K562 (cell line): Measurements from ENCODE around the gene WDR83. TPM values are rescaled to one million over a fixed set of nuclear protein-coding genes. Genes with fewer than 3 reads are reported as not detected.

ENCODE experiments used
- CAMTA2 ChIP-seq: fragments of 250-450 bp; sonication (Bioruptor Pico); conservative IDR thresholded peaks from 2 replicates; pipeline ENCODE4 v1.5.1; 2022
- CBFA2T2 ChIP-seq: fragments of 450-650 bp; conservative IDR thresholded peaks from 2 replicates; pipeline ENCODE4 v1.6.1; 2017; ENCODE audit warnings: mild to moderate bottlenecking
- CHD1 ChIP-seq: fragments of 200-600 bp; sonication (generic); IDR thresholded peaks from one replicate; pipeline ENCODE4 v1.6.1; 2012; ENCODE audit warnings: mild to moderate bottlenecking, moderate library complexity, low read length, inconsistent platforms
- CTBP1 ChIP-seq: fragments of 450-650 bp; IDR thresholded peaks from 2 replicates; pipeline ENCODE4 v1.6.1; 2016; ENCODE audit warnings: borderline replicate concordance
- ESRRA ChIP-seq: fragments of 450-650 bp; IDR thresholded peaks from 2 replicates; pipeline ENCODE4 v1.6.1; 2014; ENCODE audit warnings: low read depth, mild to moderate bottlenecking, moderate library complexity, borderline replicate concordance
- FOXA3 ChIP-seq, 2 experiments: fragments of 450-650 bp in 1 of 2; sonication (generic) in 1 of 2; formaldehyde crosslinking; IDR thresholded peaks in 1 of 2; conservative IDR thresholded peaks in 1 of 2; 2 replicates each; pipeline versions ENCODE4 v1.4.0 to v1.8.0; 2020 to 2022; ENCODE audit warnings: mild to moderate bottlenecking in 2 of 2, missing genetic modification reagents in 1 of 2
- GTF2E2 ChIP-seq: fragments of 200-800 bp; sonication (Bioruptor generic); IDR thresholded peaks from 2 replicates; pipeline ENCODE4 v1.6.1; 2016; ENCODE audit warnings: missing genetic modification characterization, missing compliant biosample characterization
- GTF2F1 ChIP-seq: IDR thresholded peaks from 2 replicates; pipeline ENCODE4 v1.6.1; 2011; ENCODE audit warnings: low read depth, low read length, improper control_type of control experiment
- MEIS2 ChIP-seq: fragments of 450-650 bp; IDR thresholded peaks from 2 replicates; pipeline ENCODE4 v1.6.1; 2014; ENCODE audit warnings: mild to moderate bottlenecking; ENCODE audit not compliant: partially characterized antibody
- MTA1 ChIP-seq: fragments of 450-650 bp; IDR thresholded peaks from 2 replicates; pipeline ENCODE4 v1.6.1; 2017; ENCODE audit warnings: borderline replicate concordance
- NR4A1 ChIP-seq, 2 experiments: fragments of 250-450 bp in 1 of 2; fragments of 450-650 bp in 1 of 2; sonication (Bioruptor Pico) in 1 of 2; IDR thresholded peaks; 2 replicates each; pipeline versions ENCODE4 v1.4.0 to v1.6.1; 2016 to 2020; ENCODE audit warnings: mild to moderate bottlenecking in 2 of 2, missing compliant biosample characterization in 1 of 2, missing genetic modification characterization in 1 of 2, moderate library complexity in 1 of 2
- NRF1 ChIP-seq, 2 experiments: fragments of 450-650 bp; IDR thresholded peaks in 1 of 2; conservative IDR thresholded peaks in 1 of 2; 2 replicates each; pipeline ENCODE4 v1.6.1; 2014; ENCODE audit warnings: mild to moderate bottlenecking in 2 of 2
- POLR2H ChIP-seq: IDR thresholded peaks from 2 replicates; pipeline ENCODE4 v1.6.1; 2016; ENCODE audit warnings: missing genetic modification characterization, low read depth, mild to moderate bottlenecking, control low read depth, missing compliant biosample characterization, moderate library complexity
- PRMT5 ChIP-seq: sonication (generic); formaldehyde crosslinking; IDR thresholded peaks from 2 replicates; pipeline ENCODE4 v1.5.0; 2020; ENCODE audit warnings: missing genetic modification reagents
- RBBP5 ChIP-seq: fragments of 200-600 bp; sonication (generic); IDR thresholded peaks from 2 replicates; pipeline ENCODE4 v1.6.1; 2012; ENCODE audit warnings: borderline replicate concordance, mild to moderate bottlenecking, low read length, control low read depth, inconsistent platforms; ENCODE audit not compliant: insufficient read depth, poor library complexity, severe bottlenecking
- RBM34 ChIP-seq: fragments of 200-400 bp; formaldehyde crosslinking; IDR thresholded peaks from 2 replicates; pipeline ENCODE4 v1.6.1; 2018; ENCODE audit warnings: low read length, borderline replicate concordance; ENCODE audit not compliant: insufficient read depth
- SOX6 ChIP-seq: fragments of 450-650 bp; IDR thresholded peaks from 2 replicates; pipeline ENCODE4 v1.6.1; 2014; ENCODE audit warnings: mild to moderate bottlenecking
- TAF1 ChIP-seq: IDR thresholded peaks from 2 replicates; pipeline ENCODE4 v1.6.1; 2011; ENCODE audit warnings: mild to moderate bottlenecking, low read length, moderate library complexity; ENCODE audit not compliant: insufficient read depth, control insufficient read depth, severe bottlenecking; ENCODE audit errors: extremely low read depth
- TAF7 ChIP-seq: fragments of 450-650 bp; IDR thresholded peaks from 2 replicates; pipeline ENCODE4 v1.6.1; 2016; ENCODE audit warnings: missing genetic modification characterization, missing compliant biosample characterization
- ZNF184 ChIP-seq: sonication (generic); formaldehyde crosslinking; IDR thresholded peaks from 2 replicates; pipeline ENCODE4 v1.5.0; 2020; ENCODE audit warnings: missing genetic modification reagents
- ZNF197 ChIP-seq: fragments of 200-800 bp; sonication (Bioruptor generic); IDR thresholded peaks from 2 replicates; pipeline ENCODE4 v1.6.1; 2016; ENCODE audit warnings: low read depth, missing genetic modification characterization, missing compliant biosample characterization
- ZNF76 ChIP-seq: fragments of 250-450 bp; sonication (Bioruptor Pico); IDR thresholded peaks from 2 replicates; pipeline ENCODE4 v1.4.0; 2020; ENCODE audit warnings: mild to moderate bottlenecking, moderate library complexity, borderline replicate concordance
- ZZZ3 ChIP-seq: fragments of 450-650 bp; IDR thresholded peaks from 2 replicates; pipeline ENCODE4 v1.6.1; 2016; ENCODE audit warnings: antibody characterized with exemption, mild to moderate bottlenecking, moderate library complexity
- polyA plus RNA-seq, 8 experiments: library from polyadenylated mRNA; depleted of rRNA in 4 of 8; stranded (reverse) in 5 of 8; unstranded in 3 of 8; fragments of >200 nt; fragmentation: Nextera tagmentation in 2 of 8; fragmentation: Illumina TruSeq in 1 of 8; extraction: Ambion mirVana in 2 of 8; extraction: Trizol in 1 of 8; gene quantifications; 2 replicates each; pipeline versions ENCODE4 v1.2.1 to v1.2.3, GENCODE V29; 2011 to 2014; ENCODE audit warnings: inconsistent platforms in 1 of 8, missing spikeins in 1 of 8
- total RNA-seq, 7 experiments: library from RNA; depleted of rRNA in 6 of 7; stranded (reverse); fragments of >200 nt in 6 of 7; fragmentation: Illumina TruSeq in 2 of 7; extraction: Trizol in 2 of 7; gene quantifications; 2 replicates each; pipeline versions ENCODE4 v1.2.1 to v1.2.3, GENCODE V29; 2011 to 2021; ENCODE audit warnings: low replicate concordance in 1 of 7
- TF ChIP-seq, protein P1 (sequence below): fragments of 200-800 bp; sonication (Bioruptor generic); IDR thresholded peaks from 2 replicates; pipeline ENCODE4 v1.6.1; 2016; ENCODE audit warnings: missing genetic modification characterization, missing compliant biosample characterization

WDR83 gene
- total and polyA plus RNA-seq, 9 of the 15 experiments (the other 6 are each of a cell fraction or from before 2014, with no cell fraction given) = 0.52 to 21.3 (median 4.2) TPM

DNA sequence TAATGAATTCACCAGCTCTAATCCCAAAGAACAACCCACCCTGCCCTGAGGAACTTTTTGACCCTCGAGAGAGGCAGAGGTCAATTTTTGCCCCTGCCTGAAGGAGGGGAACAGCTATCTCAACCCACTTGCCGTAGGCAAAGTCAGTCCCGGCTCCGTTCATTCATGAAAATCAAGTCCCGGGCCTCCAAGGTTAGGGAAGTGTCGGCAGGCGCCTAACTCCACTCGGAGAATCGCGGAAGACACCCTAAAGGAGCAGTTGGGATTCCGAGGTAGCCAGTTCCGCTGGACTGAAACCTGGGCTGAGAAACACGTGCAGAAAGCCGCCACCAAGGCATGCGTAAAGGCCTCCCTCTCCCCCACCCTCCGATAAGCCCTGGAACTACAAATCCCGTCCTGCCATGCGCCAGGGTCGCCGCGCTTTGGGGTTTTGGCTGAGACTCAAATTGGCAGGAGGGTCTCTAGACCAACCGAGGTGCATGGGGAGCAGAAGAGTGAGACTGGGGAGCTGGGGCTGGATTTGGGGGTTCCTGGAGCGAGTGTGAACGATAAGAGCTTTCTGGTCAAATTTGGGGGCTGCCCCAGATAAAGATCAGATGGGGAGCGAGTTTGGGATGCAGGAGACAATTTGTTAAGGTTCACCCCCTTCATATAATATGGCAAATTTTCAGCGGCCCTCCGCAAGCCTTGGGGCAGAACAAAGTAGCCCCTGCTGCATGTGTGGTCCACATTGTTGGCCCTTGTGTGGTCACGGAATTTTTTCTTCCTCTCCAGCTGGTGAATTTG lies 57.2 kb downstream of the WDR83 start, which contains the start of gene TNPO2 (continued):
- TF ChIP-seq GTF2F1 (no peak), RBM34 (no peak), MTA1 (peak; percentile 60), CTBP1 (no peak), CBFA2T2 (no peak), POLR2H (no peak), ZNF197 (CRISPR knock-in tag) (no peak), TAF7 (tag) (no peak), ESRRA (no peak; the same call in 1 of the 2 replicates), CAMTA2 (CRISPR knock-in tag) (no peak), CHD1 (no peak), ZNF184 (no peak), NR4A1 (CRISPR knock-in tag; IDR thresholded peaks at IDR 0.05) (no peak), NR4A1 (tag; IDR thresholded peaks at IDR 0.05) (no peak), PRMT5 (CRISPR knock-in tag) (no peak), ZNF76 (no peak), RBBP5 (peak; percentile 60), FOXA3 (CRISPR knock-in tag; conservative IDR thresholded peaks at IDR 0.05 in 1 of 2, IDR thresholded peaks at IDR 0.05 in 1 of 2) (no peak), TAF1 (peak; percentile 70), MEIS2 (peak; percentile 2), NRF1 (conservative IDR thresholded peaks at IDR 0.05 in 1 of 2, IDR thresholded peaks at IDR 0.05 in 1 of 2) (peak; percentile 91 to 92), SOX6 (no peak), GTF2E2 (tag) (no peak), ZZZ3 (no peak)
- TF ChIP-seq, protein P1, sequence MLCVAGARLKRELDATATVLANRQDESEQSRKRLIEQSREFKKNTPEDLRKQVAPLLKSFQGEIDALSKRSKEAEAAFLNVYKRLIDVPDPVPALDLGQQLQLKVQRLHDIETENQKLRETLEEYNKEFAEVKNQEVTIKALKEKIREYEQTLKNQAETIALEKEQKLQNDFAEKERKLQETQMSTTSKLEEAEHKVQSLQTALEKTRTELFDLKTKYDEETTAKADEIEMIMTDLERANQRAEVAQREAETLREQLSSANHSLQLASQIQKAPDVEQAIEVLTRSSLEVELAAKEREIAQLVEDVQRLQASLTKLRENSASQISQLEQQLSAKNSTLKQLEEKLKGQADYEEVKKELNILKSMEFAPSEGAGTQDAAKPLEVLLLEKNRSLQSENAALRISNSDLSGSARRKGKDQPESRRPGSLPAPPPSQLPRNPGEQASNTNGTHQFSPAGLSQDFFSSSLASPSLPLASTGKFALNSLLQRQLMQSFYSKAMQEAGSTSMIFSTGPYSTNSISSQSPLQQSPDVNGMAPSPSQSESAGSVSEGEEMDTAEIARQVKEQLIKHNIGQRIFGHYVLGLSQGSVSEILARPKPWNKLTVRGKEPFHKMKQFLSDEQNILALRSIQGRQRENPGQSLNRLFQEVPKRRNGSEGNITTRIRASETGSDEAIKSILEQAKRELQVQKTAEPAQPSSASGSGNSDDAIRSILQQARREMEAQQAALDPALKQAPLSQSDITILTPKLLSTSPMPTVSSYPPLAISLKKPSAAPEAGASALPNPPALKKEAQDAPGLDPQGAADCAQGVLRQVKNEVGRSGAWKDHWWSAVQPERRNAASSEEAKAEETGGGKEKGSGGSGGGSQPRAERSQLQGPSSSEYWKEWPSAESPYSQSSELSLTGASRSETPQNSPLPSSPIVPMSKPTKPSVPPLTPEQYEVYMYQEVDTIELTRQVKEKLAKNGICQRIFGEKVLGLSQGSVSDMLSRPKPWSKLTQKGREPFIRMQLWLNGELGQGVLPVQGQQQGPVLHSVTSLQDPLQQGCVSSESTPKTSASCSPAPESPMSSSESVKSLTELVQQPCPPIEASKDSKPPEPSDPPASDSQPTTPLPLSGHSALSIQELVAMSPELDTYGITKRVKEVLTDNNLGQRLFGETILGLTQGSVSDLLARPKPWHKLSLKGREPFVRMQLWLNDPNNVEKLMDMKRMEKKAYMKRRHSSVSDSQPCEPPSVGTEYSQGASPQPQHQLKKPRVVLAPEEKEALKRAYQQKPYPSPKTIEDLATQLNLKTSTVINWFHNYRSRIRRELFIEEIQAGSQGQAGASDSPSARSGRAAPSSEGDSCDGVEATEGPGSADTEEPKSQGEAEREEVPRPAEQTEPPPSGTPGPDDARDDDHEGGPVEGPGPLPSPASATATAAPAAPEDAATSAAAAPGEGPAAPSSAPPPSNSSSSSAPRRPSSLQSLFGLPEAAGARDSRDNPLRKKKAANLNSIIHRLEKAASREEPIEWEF (CRISPR knock-in tag) = no peak
